GOT3 (cell line): ENCODE results near the gene GPATCH2.

Experiments used
- DNase-seq: peaks from one replicate; lab custom pipeline; 2025; ENCODE audit warnings: mixed read lengths; lab: John Stamatoyannopoulos, UW

GPATCH2 gene

GRCh38 chr1:217577336-217577735, 53.6 kb downstream of the GPATCH2 start:
- no peak for DNase-seq

DNA sequence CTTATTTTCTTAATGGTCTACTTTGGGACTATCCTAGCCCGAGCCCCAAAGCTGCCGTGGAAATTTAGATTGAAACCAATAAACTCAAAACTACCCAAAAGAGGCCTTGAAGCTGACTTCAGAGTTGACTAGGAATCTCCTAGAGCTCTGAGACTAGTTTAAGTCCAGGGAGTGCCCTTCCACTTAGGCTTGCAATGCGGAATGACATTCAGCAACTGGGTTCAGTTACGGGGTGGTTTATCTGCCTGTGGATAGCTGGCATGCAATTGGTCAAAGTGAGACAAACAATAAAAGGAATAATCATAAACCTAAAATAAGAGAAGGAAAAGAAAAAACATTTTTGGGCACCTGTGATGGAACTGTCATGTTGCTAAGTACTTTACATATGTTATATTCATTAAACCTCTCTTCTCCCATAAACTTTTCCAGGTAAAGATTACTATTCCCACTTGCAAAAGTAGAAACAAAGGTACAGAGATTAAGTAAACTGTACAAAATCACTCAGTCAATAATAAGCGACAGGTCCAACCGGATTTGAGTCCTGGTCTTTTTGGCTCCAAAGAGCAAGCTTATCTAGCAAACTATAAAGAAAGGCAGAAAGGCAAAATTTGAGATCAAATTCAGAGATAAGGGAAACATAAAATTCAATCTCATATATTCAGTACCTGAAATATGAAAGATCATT, 56.5 kb downstream of the GPATCH2 start:
- no peak for DNase-seq

DNA sequence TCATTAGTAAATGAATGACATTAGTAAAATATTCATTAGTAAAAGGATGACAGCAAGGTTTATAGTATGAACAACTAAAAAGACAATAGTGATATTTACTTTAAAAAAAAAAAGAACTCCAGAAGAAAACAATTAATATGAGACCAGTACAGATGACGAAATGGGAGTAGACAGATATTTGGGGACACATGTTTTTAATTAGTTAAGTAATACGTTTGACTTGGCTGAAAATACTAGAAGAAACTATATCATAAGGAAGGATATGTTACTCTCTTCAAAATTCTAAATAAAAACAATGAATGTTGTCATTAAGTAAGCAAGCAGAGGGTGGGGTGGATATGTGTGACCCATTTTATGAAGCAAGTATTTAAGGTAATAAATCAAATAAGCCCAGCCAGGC, 61.9 kb downstream of the GPATCH2 start:
- DNase-seq, result no peak

- DNase-seq, result no peak
Measured at GRCh38 chr1:217568200-217568599, 62.7 kb downstream of the GPATCH2 start.

DNA sequence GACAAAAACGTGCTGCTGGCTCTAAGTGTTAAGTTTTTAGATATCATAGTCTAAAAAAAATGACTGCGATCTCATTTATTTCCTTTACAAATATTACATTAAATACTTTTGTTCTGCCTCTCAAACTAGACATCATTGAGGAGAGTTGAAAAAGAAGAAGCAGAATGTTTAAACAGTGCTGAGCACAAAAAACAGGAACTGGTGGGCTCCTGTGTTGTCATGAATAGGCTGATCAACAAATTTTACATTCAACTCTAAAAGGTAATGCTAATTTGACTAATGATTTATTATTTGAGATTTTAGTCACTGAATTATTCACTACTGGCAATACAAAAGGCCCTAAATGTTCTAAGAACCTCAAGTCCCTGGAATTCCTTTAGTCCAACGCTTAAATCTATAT, 66.1 kb downstream of the GPATCH2 start:
- DNase-seq, result no peak

- no peak for DNase-seq
Measured at GRCh38 chr1:217564207-217564606, 66.7 kb downstream of the GPATCH2 start.

DNA sequence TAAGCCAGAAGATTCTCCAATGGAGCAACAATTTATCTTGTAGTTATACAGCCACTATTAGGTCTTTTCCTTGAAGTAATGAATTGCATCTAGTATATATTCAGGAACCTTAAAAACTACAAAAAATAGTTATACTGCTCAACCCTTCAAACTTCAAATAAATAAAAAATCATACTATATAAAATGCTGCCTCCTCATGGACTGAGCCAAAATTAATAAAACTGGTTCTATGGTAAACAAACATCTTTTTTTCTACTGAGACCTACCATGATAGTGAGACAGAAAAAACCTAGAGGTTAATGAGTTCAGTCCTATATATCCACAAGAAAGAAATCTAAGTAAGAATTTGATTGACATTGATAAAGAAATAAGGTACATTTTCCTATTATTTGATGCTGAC, 67.7 kb downstream of the GPATCH2 start:
- DNase-seq, result no peak

DNA sequence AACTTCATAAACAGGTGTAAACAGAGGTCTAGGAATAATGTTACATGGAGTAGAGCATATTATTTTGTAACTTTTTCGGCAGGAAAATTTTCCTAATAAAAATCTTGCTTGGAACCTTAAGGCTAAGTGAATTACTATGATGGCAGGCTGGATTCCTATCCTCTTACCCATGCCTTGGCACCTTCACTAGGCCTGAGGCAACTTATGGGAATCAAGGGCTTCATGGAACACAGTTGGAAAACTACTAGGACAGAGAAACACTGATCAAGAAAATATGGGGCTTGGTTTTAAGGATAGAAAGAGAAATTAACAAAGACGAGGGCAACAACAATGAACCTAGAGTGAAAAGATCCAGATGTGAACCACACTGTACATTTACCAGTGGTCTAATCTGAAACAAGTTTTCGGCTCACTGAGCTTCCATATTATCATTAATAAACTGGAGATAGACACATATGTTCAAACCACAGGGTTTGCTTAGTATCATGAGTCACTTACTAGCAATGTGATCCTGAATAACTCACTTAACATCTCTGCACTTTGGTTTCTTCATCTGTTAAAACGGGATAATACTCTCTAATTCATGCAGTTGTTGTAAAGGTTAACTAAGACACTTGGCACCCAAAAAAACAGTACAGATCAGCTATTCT, 68.5 kb downstream of the GPATCH2 start:
- no peak for DNase-seq

DNA sequence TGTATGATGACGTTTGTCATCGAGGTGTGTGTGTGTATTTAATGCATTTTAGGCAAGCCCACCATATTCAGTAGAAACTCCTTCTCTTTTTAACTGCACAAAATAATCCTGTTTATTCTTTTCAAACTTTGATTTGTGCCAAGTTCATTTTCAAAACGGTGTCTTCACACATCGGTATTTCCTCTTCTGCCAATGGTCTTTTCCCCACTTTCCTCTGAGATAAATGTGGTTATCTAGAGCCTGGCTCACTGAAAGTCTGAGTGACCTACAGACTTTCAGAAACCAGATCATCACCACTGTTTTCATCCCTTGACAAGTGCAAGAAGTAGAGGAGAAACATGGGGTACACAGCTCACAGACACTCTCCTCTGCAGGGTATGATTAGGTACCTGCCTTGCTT, 69.4 kb downstream of the GPATCH2 start:
- no peak for DNase-seq

- no peak for DNase-seq
Measured at GRCh38 chr1:217554849-217555248, 76.0 kb downstream of the GPATCH2 start.

DNA sequence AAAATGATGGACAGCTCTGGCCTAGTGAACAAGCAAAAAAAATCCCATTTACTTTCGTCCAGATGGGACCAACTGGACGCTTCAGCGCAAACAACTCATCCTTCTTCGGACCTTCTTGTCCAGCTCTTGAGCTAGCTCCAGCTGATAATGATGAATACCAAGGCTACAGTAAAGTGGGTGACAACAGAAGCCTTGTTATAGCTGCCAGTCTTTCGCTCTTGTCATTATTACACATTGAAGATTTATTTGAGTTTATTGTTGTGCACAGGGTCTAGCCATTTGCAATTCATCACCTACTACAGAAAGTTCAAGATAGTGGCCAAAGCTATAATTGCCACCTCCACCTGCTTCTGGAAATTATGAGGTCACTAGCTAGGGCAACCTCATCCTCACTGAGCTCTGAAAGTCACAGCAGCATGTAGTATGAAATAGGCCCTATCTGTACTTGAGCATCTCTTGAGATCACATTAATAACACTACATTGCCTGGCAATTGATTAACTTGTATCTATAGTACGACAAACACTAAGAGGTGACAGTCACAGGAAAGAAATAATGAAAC, 76.9 kb downstream of the GPATCH2 start:
- no peak for DNase-seq

DNA sequence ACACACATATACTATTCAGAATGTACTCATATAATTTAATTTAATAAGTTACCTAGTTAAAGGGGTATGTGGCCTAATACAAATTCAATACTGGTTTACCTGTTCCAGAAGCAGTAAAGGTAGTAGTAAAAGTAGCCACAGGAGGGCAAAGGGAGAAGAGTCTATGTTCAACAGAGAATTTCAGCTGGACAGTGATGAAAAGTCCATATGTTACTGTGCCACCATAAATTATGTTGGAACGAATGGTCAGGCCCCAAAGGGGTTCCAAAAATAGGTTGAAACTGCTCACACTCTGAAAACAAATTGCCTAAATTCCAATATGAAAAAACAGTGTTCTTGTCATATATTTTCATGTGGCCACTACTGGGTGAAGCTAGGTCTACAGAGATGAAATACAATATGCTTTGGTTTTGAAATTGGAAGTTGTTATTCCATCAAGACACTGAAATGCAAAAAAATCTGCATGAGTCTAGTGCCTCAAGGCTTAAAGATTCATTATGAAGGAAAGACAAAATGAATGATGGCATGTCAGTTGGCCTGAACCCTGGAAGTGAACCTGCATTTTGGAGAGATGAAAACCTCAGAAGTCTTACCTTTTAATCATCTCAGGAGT, 78.4 kb downstream of the GPATCH2 start:
- DNase-seq, result no peak

DNA sequence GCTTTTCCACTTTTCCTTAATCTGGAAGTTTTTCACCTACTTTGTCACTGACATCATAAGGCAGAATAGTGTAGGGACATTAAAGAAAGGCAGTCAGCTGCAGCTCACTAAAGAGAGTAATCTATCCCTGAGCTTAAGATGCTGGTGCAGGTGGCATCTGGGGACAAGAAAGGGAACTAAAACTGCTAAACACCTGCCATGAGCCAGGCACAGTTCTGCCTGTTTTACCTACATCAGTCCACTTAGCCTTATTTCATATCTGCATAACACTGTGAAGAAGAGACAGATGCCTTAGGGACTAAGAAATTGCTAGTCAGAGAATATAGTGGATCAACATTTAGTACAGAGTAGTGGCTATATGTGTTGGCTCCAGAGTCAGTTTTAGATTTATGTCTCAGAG, 88.1 kb downstream of the GPATCH2 start:
- DNase-seq, result no peak

DNA sequence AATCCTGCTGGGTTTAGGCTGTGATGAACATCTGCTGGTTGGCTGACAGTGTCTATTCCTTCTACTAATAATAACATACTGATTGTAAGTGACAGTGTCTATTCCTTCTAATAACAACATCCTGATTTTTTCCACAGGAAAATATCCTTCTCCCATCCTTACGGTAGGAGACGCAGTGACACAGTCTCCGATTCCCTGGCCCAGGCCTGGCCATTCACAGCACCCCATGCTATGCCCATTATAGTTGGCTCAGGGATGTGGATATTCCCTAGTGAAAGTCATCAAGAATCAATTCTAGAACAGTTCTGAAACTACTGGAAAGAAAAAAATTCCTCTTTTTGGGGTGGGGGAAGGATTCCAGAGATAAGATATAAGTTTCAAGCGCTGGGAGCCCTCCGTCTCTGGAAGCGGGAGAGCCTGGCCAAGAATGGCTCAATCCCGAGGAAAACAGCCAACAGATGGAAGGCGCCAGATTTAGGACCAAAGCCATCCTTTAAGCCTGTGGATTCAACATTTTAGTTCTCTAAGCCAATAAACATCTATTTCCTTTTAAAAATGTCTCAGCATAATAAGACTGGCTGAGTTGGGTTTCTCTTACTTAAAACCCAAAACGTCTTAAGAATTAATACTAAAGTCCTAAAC, 88.6 kb downstream of the GPATCH2 start:
- DNase-seq, result no peak

DNA sequence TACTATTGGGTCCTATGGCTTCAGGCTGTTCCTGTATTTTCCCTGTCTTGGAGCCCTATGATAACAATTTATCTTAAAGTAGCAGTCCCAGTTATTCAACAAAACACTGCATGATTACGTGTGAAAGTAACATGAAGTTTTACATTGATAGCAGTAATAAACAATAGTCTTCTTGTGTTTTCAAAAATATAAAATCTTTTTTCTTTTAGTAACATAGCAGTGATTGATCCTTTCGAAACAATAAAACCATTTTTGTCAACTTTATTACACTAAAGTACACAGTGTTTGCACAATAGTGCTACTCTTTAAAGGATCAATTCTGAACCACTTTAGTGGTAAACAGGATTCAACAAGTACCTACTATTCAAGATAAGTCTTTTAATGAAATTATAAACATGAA, 90.6 kb downstream of the GPATCH2 start:
- DNase-seq, result no peak

GRCh38 chr1:217539510-217539909, 91.4 kb downstream of the GPATCH2 start:
- no peak for DNase-seq

- no peak for DNase-seq
Measured at GRCh38 chr1:217535601-217536377, 95.1 kb downstream of the GPATCH2 start.

DNA sequence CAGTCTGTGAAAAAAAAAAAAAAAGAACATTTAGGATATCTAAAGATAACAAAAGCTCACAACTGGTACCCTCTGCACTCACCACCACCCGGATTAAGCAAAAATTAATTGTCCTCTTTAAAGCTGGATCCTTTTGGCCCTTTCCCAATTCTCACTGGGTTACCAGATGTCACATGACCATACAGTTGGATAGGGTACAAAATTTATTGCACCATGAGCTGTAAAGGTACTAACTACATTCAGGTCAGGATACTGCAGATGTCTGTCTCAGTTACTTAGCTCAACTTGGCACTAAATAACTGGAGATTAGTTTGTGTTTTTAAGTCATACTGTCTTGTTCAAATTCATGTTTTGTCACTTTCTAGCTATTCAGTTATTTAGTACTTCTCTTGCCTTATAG, 96.3 kb downstream of the GPATCH2 start:
- DNase-seq, result no peak

GRCh38 chr1:217528271-217528670, 102.6 kb downstream of the GPATCH2 start:
- no peak for DNase-seq

DNA sequence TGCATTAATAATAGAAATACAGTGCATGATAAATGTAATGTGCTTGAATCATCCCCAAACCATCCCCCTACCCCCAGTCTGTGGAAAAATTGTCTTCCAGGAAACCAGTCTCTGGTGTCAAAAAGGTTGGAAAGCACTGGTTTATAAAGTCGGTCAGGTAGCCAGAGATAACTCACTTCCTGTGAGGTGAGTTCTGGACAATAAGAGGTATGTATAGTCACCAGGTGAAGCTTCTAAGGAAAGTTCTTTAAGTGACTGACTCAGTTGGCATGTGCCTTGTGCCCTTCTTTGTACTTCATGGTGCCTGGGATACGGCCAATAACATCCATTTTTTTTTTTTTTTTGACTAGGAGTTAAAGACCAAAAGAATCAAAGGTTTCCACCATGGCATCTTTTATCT, 103.7 kb downstream of the GPATCH2 start:
- DNase-seq, result no peak

DNA sequence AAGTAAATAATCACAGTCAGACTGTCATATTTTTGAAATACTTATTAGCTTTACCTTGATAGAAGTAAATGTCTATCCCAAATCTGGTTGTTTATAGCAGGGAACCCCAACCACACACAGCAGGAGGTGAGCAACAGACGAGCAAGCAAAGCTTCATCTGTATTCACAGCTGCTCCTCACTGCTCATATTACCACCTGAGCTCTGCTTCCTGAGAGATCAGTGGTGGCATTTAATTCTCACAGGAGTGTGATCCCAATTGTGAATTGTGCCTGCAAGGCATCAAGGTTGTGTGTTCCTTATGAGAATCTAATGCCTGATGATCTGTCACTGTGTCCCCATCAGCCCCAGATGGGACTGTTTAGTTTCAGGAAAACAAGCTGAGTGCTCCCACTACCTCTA, 104.3 kb downstream of the GPATCH2 start:
- no peak for DNase-seq
